ENCODE results near the gene ETV6. TPM values are rescaled to one million over a fixed set of nuclear protein-coding genes. Genes with fewer than 3 reads are reported as not detected.
A peak's percentile ranks its signal among the peaks of the same experiment; 100 is the strongest.

ETV6 gene
- total RNA-seq, 3 donors from 2014 or later: 17.8 to 58.7 (median 45.2) TPM

GRCh38 chr12:11777451-11777850 is 128.0 kb downstream of the ETV6 start:
- no peaks in the 10 kb centered on the region for H3K36me3 ChIP-seq
- H3K27me3 ChIP-seq: no peaks in the 10 kb centered on the region
- peaks cover 0 to 17% of the 10 kb centered on the region in 2 donors for H3K4me1 ChIP-seq
- no peaks in the 10 kb centered on the region for H3K9me3 ChIP-seq
- intact Hi-C loops (cut with DNase I; ENCODE audit: low total_unique reads): no loop called here
- no peak for DNase-seq (ENCODE audit: low spot score in 2 of 2)
- TF ChIP-seq CTCF (IDR thresholded peaks at IDR 0.05): no peak
- no peak for TF ChIP-seq POLR2A (IDR thresholded peaks at IDR 0.05)
- no peak for TF ChIP-seq POLR2AphosphoS5 (IDR thresholded peaks at IDR 0.05)
- H3K27ac ChIP-seq: peak overlapping the region in 1 of 2 donors; percentile 11
- H3K4me3 ChIP-seq: no peak overlapping the region

- H3K36me3 ChIP-seq: no peaks in the 10 kb centered on the region
- H3K27me3 ChIP-seq: no peaks in the 10 kb centered on the region
- DNase-seq (ENCODE audit: low spot score in 2 of 2): no peak
- H3K27ac ChIP-seq: peak overlapping the region; percentile 8 to 11
- TF ChIP-seq POLR2AphosphoS5 (IDR thresholded peaks at IDR 0.05): no peak
- TF ChIP-seq CTCF (IDR thresholded peaks at IDR 0.05): no peak
- no peak for TF ChIP-seq POLR2A (IDR thresholded peaks at IDR 0.05)
- intact Hi-C loops (cut with DNase I; ENCODE audit: low total_unique reads): no loop called here
- H3K4me3 ChIP-seq: no peak overlapping the region
- no peaks in the 10 kb centered on the region for H3K9me3 ChIP-seq
- peaks cover 0 to 17% of the 10 kb centered on the region in 2 donors for H3K4me1 ChIP-seq
Observed at GRCh38 chr12:11777962-11778361, 128.5 kb downstream of the ETV6 start.

GRCh38 chr12:11778713-11779685 is 129.5 kb downstream of the ETV6 start:
- Histone ChIP-seq H3K4me1 (peaks cover 0 to 17% of the 10 kb centered on the region in 2 donors), H3K36me3 (no peaks in the 10 kb centered on the region), H3K9me3 (no peaks in the 10 kb centered on the region), H3K27ac (peak overlapping the region; percentile 8 to 55), H3K4me3 (no peak overlapping the region), H3K27me3 (no peaks in the 10 kb centered on the region)
- intact Hi-C loops (cut with DNase I; ENCODE audit: low total_unique reads): no loop called here
- TF ChIP-seq POLR2AphosphoS5 (IDR thresholded peaks at IDR 0.05) (no peak), CTCF (IDR thresholded peaks at IDR 0.05) (no peak), POLR2A (IDR thresholded peaks at IDR 0.05) (no peak)
- DNase-seq (ENCODE audit: low spot score in 2 of 2): no peak

GRCh38 chr12:11780521-11781101 is 131.1 kb downstream of the ETV6 start:
- Histone ChIP-seq H3K27ac (no peak overlapping the region), H3K27me3 (no peaks in the 10 kb centered on the region), H3K4me1 (peaks cover 0 to 17% of the 10 kb centered on the region in 2 donors), H3K4me3 (no peak overlapping the region), H3K9me3 (no peaks in the 10 kb centered on the region), H3K36me3 (no peaks in the 10 kb centered on the region)
- DNase-seq (ENCODE audit: low spot score in 2 of 2): no peak
- TF ChIP-seq CTCF (IDR thresholded peaks at IDR 0.05) (no peak), POLR2AphosphoS5 (IDR thresholded peaks at IDR 0.05) (no peak), POLR2A (IDR thresholded peaks at IDR 0.05) (no peak)
- intact Hi-C loops (cut with DNase I; ENCODE audit: low total_unique reads): no loop called here

- H3K27ac ChIP-seq: no peak overlapping the region
- no peak for TF ChIP-seq POLR2AphosphoS5 (IDR thresholded peaks at IDR 0.05)
- no peak for TF ChIP-seq POLR2A (IDR thresholded peaks at IDR 0.05)
- no peak for TF ChIP-seq CTCF (IDR thresholded peaks at IDR 0.05)
- no peaks in the 10 kb centered on the region for H3K9me3 ChIP-seq
- DNase-seq (ENCODE audit: low spot score in 2 of 2): no peak
- no peaks in the 10 kb centered on the region for H3K27me3 ChIP-seq
- H3K36me3 ChIP-seq: no peaks in the 10 kb centered on the region
- H3K4me3 ChIP-seq: no peak overlapping the region
- peaks cover 0 to 12% of the 10 kb centered on the region in 2 donors for H3K4me1 ChIP-seq
- intact Hi-C loops (cut with DNase I; ENCODE audit: low total_unique reads): no loop called here
Observed at GRCh38 chr12:11782914-11783420, 133.5 kb downstream of the ETV6 start.
